SK-N-SH (cell line): ENCODE results near the gene FAAP20.
A peak's percentile ranks its signal among the peaks of the same experiment; 100 is the strongest.

Source experiments
- CTCF ChIP-seq: fragments of 200-600 bp; sonication (generic); IDR thresholded peaks from 2 replicates; pipeline ENCODE4 v1.6.1; 2017; ENCODE audit warnings: antibody characterized with exemption, mild to moderate bottlenecking, moderate library complexity
- ELF1 ChIP-seq: IDR thresholded peaks from 2 replicates; pipeline ENCODE4 v1.4.0; 2012
- EP300 ChIP-seq, 2 experiments: IDR thresholded peaks; 2 replicates each; pipeline versions ENCODE4 v1.4.0 to v1.6.1; 2012; ENCODE audit warnings: borderline replicate concordance in 1 of 2, low read depth in 1 of 2, low read length in 1 of 2
- FOXM1 ChIP-seq: IDR thresholded peaks from 2 replicates; pipeline ENCODE4 v1.4.0; 2012; ENCODE audit warnings: low read depth, mild to moderate bottlenecking
- MAX ChIP-seq: IDR thresholded peaks from 2 replicates; pipeline ENCODE4 v1.4.0; 2012; ENCODE audit warnings: low read depth
- POLR2AphosphoS5 ChIP-seq: IDR thresholded peaks from 2 replicates; pipeline ENCODE4 v1.6.1; 2012; ENCODE audit warnings: low read depth, low read length
- REST ChIP-seq: IDR thresholded peaks from 2 replicates; pipeline ENCODE4 v1.6.1; 2012; ENCODE audit warnings: mild to moderate bottlenecking, low read depth, low read length, moderate library complexity
- RFX5 ChIP-seq: IDR thresholded peaks from 2 replicates; pipeline ENCODE4 v1.6.1; 2012; ENCODE audit warnings: mild to moderate bottlenecking, improper control_type of control experiment, low read length
- TAF1 ChIP-seq: IDR thresholded peaks from 2 replicates; pipeline ENCODE4 v1.6.1; 2012; ENCODE audit warnings: low read depth, mild to moderate bottlenecking, low read length, moderate library complexity, borderline replicate concordance
- YY1 ChIP-seq: IDR thresholded peaks from 2 replicates; pipeline ENCODE4 v1.4.0; 2012; ENCODE audit warnings: low read depth, mild to moderate bottlenecking
- ZBTB33 ChIP-seq: IDR thresholded peaks from 2 replicates; pipeline ENCODE4 v1.4.0; 2012; ENCODE audit warnings: low read depth, borderline replicate concordance

- TF ChIP-seq CTCF, result peak; percentile 15; the same call in 1 of the 2 replicates
- no peak for TF ChIP-seq FOXM1
- TF ChIP-seq REST, result no peak
- TF ChIP-seq RFX5, result no peak
- no peak for TF ChIP-seq POLR2AphosphoS5
- TF ChIP-seq YY1, result no peak
- no peak for TF ChIP-seq ZBTB33
- TF ChIP-seq EP300 (IDR thresholded peaks at IDR 0.05; ENCODE audit: borderline replicate concordance in 1 of 2, low read depth in 1 of 2, low read length in 1 of 2), result no peak
- peak; percentile 70 for TF ChIP-seq MAX
- no peak for TF ChIP-seq TAF1
- no peak for TF ChIP-seq ELF1
These were observed 34.7 kb upstream of the FAAP20 start for GRCh38 chr1:2229037-2229864.
